Kidney epithelial cell (primary cell): Measurements from ENCODE around the gene ZBTB24. TPM values are rescaled to one million over a fixed set of nuclear protein-coding genes. Genes with fewer than 3 reads are reported as not detected.
"Not testable (repeated sequence)": the region's sequence is repeated elsewhere in the genome, so short reads cannot be mapped to it uniquely, and the experiment has no call there.

Source experiments
- DNase-seq: peaks from one replicate; pipeline ENCODE4 v3.0.0-alpha.2; 2010; ENCODE audit warnings: low read depth
- H3K27me3 ChIP-seq: 2 replicates; pipeline ENCODE4 v1.6.0; 2011; ENCODE audit warnings: low read length; ENCODE audit not compliant: control insufficient read depth, insufficient read depth
- H3K36me3 ChIP-seq: 2 replicates; pipeline ENCODE4 v1.5.1; 2011; ENCODE audit warnings: low read length; ENCODE audit not compliant: control insufficient read depth, insufficient read depth
- H3K4me3 ChIP-seq: 2 replicates; pipeline ENCODE4 v1.5.1; 2011; ENCODE audit warnings: low read depth, mild to moderate bottlenecking, control low read depth, low read length
- CTCF ChIP-seq: IDR thresholded peaks from 2 replicates; pipeline ENCODE4 v1.5.1; 2011; ENCODE audit warnings: mild to moderate bottlenecking, moderate library complexity, low read length, control low read depth, inconsistent platforms; ENCODE audit not compliant: insufficient read depth, poor library complexity, severe bottlenecking
- total RNA-seq: library from RNA; depleted of rRNA; stranded (reverse); fragments of >200 nt; gene quantifications from 2 replicates; pipeline ENCODE4 v1.2.3, GENCODE V29; 2015

The ZBTB24 gene
- total RNA-seq, 1 donor from 2014 or later: 10.9 TPM

GRCh38 chr6:109465772-109466171, 17.2 kb downstream of the ZBTB24 start:
- DNase-seq: no peak
- Histone ChIP-seq H3K27me3 (no peaks in the 10 kb centered on the region), H3K36me3 (no peaks in the 10 kb centered on the region), H3K4me3 (no peak overlapping the region)
- TF ChIP-seq CTCF: no peak

GRCh38 chr6:109461733-109462526, 21.1 kb downstream of the ZBTB24 start:
- no peaks in the 10 kb centered on the region for H3K27me3 ChIP-seq
- DNase-seq: no peak
- no peaks in the 10 kb centered on the region for H3K36me3 ChIP-seq
- TF ChIP-seq CTCF: no peak
- no peak overlapping the region for H3K4me3 ChIP-seq

GRCh38 chr6:109461205-109461604, 21.8 kb downstream of the ZBTB24 start:
- H3K27me3 ChIP-seq, DNase-seq, H3K4me3 ChIP-seq, H3K36me3 ChIP-seq: not testable (repeated sequence)

- TF ChIP-seq CTCF: no peak
- Histone ChIP-seq H3K27me3 (no peaks in the 10 kb centered on the region), H3K36me3 (no peaks in the 10 kb centered on the region), H3K4me3 (no peak overlapping the region)
- DNase-seq: no peak
These were observed 22.7 kb downstream of the ZBTB24 start for GRCh38 chr6:109460161-109460829.

GRCh38 chr6:109458774-109459531, 24.1 kb downstream of the ZBTB24 start:
- Histone ChIP-seq H3K4me3 (no peak overlapping the region), H3K27me3 (no peaks in the 10 kb centered on the region), H3K36me3 (no peaks in the 10 kb centered on the region)
- TF ChIP-seq CTCF: no peak
- no peak for DNase-seq

- Histone ChIP-seq H3K4me3 (no peak overlapping the region), H3K27me3 (no peaks in the 10 kb centered on the region), H3K36me3 (peaks cover 1% of the 10 kb centered on the region)
- DNase-seq: no peak
- no peak for TF ChIP-seq CTCF
These were observed 25.4 kb downstream of the ZBTB24 start for GRCh38 chr6:109457562-109457996.
